IMR-90 (cell line): ENCODE results near the gene ACACA. TPM values are rescaled to one million over a fixed set of nuclear protein-coding genes. Genes with fewer than 3 reads are reported as not detected.

ENCODE experiments used
- ATAC-seq: fragments of 200-7000 bp; cut with Tn5 transposase; 2 replicates; pipeline ENCODE4 v1.9.1; 2020; ENCODE audit warnings: low read depth, mild to moderate bottlenecking, moderate library complexity
- BruUV-seq: library from RNA; stranded (reverse); fragments of 400-500 nt; replicated peaks from 2 replicates; lab custom pipeline; 2021; lab: Mats Ljungman, UMichigan
- CTCF ChIA-PET: fragments of 300-600 bp; formaldehyde crosslinking; extraction: SDS; loops from one replicate; lab custom pipeline; 2021; ENCODE audit warnings: antibody characterized with exemption; lab: Yijun Ruan, JAX
- POLR2A ChIA-PET: fragments of 300-600 bp; sonication (Branson Sonifier 250); formaldehyde crosslinking; loops from one replicate; lab custom pipeline; 2022; ENCODE audit warnings: antibody characterized with exemption; ENCODE audit not compliant: unreplicated experiment; lab: Charles Lee
- DNase-seq: peaks from one replicate; pipeline ENCODE4 v3.0.0; 2013
- H2AFZ ChIP-seq: replicated peaks from 2 replicates; pipeline ENCODE3; 2013; ENCODE audit warnings: low read length, mild to moderate bottlenecking; ENCODE audit not compliant: poor library complexity
- H2AK5ac ChIP-seq: 2 replicates; pipeline ENCODE4 v1.6.1; 2013; ENCODE audit warnings: low read depth, low read length, inconsistent platforms
- H2AK9ac ChIP-seq: replicated peaks from 2 replicates; pipeline ENCODE3; 2013; ENCODE audit warnings: mild to moderate bottlenecking, low read depth, low read length, moderate library complexity; ENCODE audit not compliant: poor library complexity
- H2BK120ac ChIP-seq: 2 replicates; pipeline ENCODE4 v1.6.1; 2013; ENCODE audit warnings: low read depth, low read length, inconsistent platforms
- H2BK15ac ChIP-seq: 3 replicates; pipeline ENCODE4 v1.6.1; 2013; ENCODE audit warnings: low read depth, low read length, inconsistent platforms
- H2BK20ac ChIP-seq: 2 replicates; pipeline ENCODE4 v1.6.1; 2013; ENCODE audit warnings: low read depth, mild to moderate bottlenecking, inconsistent platforms, low read length, moderate library complexity
- H2BK5ac ChIP-seq: 2 replicates; pipeline ENCODE4 v1.6.1; 2013; ENCODE audit warnings: mild to moderate bottlenecking, low read depth, low read length, inconsistent platforms; ENCODE audit not compliant: poor library complexity, severe bottlenecking
- H3K14ac ChIP-seq: replicated peaks from 2 replicates; pipeline ENCODE4 v1.6.1; 2013; ENCODE audit warnings: low read depth, low read length, inconsistent platforms
- H3K18ac ChIP-seq: 2 replicates; pipeline ENCODE4 v1.6.1; 2013; ENCODE audit warnings: low read depth, low read length, control low read depth
- H3K23ac ChIP-seq: 2 replicates; pipeline ENCODE4 v1.6.1; 2013; ENCODE audit warnings: low read depth, low read length, inconsistent platforms
- H3K27ac ChIP-seq: 2 replicates; pipeline ENCODE4 v1.5.1; 2013; ENCODE audit warnings: mild to moderate bottlenecking, control low read depth, low read length; ENCODE audit not compliant: insufficient read depth
- H3K27me3 ChIP-seq: 2 replicates; pipeline ENCODE4 v1.6.1; 2013; ENCODE audit warnings: low read length; ENCODE audit not compliant: control insufficient read depth, insufficient read depth
- H3K36me3 ChIP-seq: 2 replicates; pipeline ENCODE4 v1.6.1; 2013; ENCODE audit warnings: low read length, mixed read lengths; ENCODE audit not compliant: control insufficient read depth, insufficient read depth
- H3K4ac ChIP-seq: 2 replicates; pipeline ENCODE4 v1.6.1; 2013; ENCODE audit warnings: low read depth, low read length, inconsistent platforms
- H3K4me1 ChIP-seq: 2 replicates; pipeline ENCODE4 v1.6.1; 2013; ENCODE audit warnings: low read length, mixed read lengths; ENCODE audit not compliant: control insufficient read depth, insufficient read depth
- H3K4me2 ChIP-seq: 2 replicates; pipeline ENCODE4 v1.6.1; 2013; ENCODE audit warnings: low read depth, mild to moderate bottlenecking, control low read depth, low read length, moderate library complexity
- H3K4me3 ChIP-seq: 2 replicates; pipeline ENCODE4 v1.5.1; 2013; ENCODE audit warnings: low read depth, mild to moderate bottlenecking, control low read depth, low read length, moderate library complexity; ENCODE audit not compliant: insufficient read depth
- H3K56ac ChIP-seq: 2 replicates; pipeline ENCODE4 v1.6.1; 2013; ENCODE audit warnings: low read length, inconsistent platforms; ENCODE audit not compliant: insufficient read depth; ENCODE audit errors: extremely low read depth
- H3K79me1 ChIP-seq, 2 experiments: 2 replicates each; pipeline ENCODE4 v1.6.1; 2013; ENCODE audit warnings: low read length in 2 of 2, inconsistent platforms in 1 of 2, low read depth in 1 of 2
- H3K9ac ChIP-seq: 2 replicates; pipeline ENCODE4 v1.6.1; 2013; ENCODE audit warnings: low read depth, low read length, control low read depth
- H3K9me1 ChIP-seq: 2 replicates; pipeline ENCODE4 v1.6.1; 2013; ENCODE audit warnings: low read length, inconsistent platforms; ENCODE audit not compliant: insufficient read depth
- H3K9me3 ChIP-seq: 2 replicates; pipeline ENCODE4 v1.6.1; 2013; ENCODE audit warnings: low read length; ENCODE audit not compliant: control insufficient read depth, insufficient read depth
- H4K20me1 ChIP-seq: 2 replicates; pipeline ENCODE4 v1.6.1; 2013; ENCODE audit warnings: low read length, inconsistent platforms; ENCODE audit not compliant: insufficient read depth
- H4K5ac ChIP-seq: 2 replicates; pipeline ENCODE4 v1.6.1; 2013; ENCODE audit warnings: mild to moderate bottlenecking, low read depth, low read length, control low read depth
- H4K8ac ChIP-seq, 2 experiments: 2 replicates each; pipeline ENCODE4 v1.6.1; 2013; ENCODE audit warnings: low read depth in 2 of 2, low read length in 2 of 2, control low read depth in 1 of 2, inconsistent platforms in 1 of 2
- H4K91ac ChIP-seq: 2 replicates; pipeline ENCODE4 v1.6.1; 2013; ENCODE audit warnings: low read depth, low read length, inconsistent platforms; ENCODE audit not compliant: insufficient read depth
- BHLHE40 ChIP-seq: fragments of 150-350 bp; IDR thresholded peaks from 2 replicates; pipeline ENCODE4 v1.6.1; 2016; ENCODE audit warnings: mild to moderate bottlenecking, low read depth, low read length
- NFE2L2 ChIP-seq: fragments of 150-350 bp; IDR thresholded peaks from 2 replicates; pipeline ENCODE4 v1.6.1; 2016; ENCODE audit warnings: low read depth, mild to moderate bottlenecking, low read length
- RFX5 ChIP-seq: IDR thresholded peaks from 2 replicates; pipeline ENCODE4 v1.8.0; 2012; ENCODE audit warnings: low read depth, mild to moderate bottlenecking, low read length, moderate library complexity
- WGBS, 2 experiments: methylation state at CpG; one replicate each; pipeline versions ENCODE4 v1.1.5 to v1.1.7; 2013; ENCODE audit warnings: missing lambda C conversion rate in 2 of 2; ENCODE audit not compliant: insufficient read length in 1 of 2; ENCODE audit errors: extremely low coverage in 2 of 2; 5-methylcytosine and 5-hydroxymethylcytosine counted together
- dilution Hi-C: fragments of 300-500 bp; cut with HindIII; formaldehyde crosslinking; loops from one replicate; pipeline ENCODE4 v1.14.3; 2018; ENCODE audit warnings: low sequenced_read_pairs; ENCODE audit not compliant: unreplicated experiment
- in situ Hi-C: fragments of 300-500 bp; cut with MboI; formaldehyde crosslinking; loops from 3 replicates; pipeline ENCODE4 v1.14.3; 2019; ENCODE audit warnings: low sequenced_read_pairs, inconsistent platforms, mixed read lengths
- intact Hi-C: fragments of 100-400 bp; cut with micrococcal nuclease; formaldehyde crosslinking; loops from 2 replicates; pipeline ENCODE4 v1.10.0; 2022
- polyA plus RNA-seq, 3 experiments: library from polyadenylated mRNA; depleted of rRNA; stranded (reverse); fragments of >200 nt; gene quantifications; 2 replicates each; pipeline ENCODE4 v1.2.3, GENCODE V29; 2012; ENCODE audit warnings: low replicate concordance in 1 of 3
- total RNA-seq: library from RNA; depleted of rRNA; stranded (reverse); fragments of >200 nt; gene quantifications from 2 replicates; pipeline ENCODE4 v1.2.3, GENCODE V29; 2012

ACACA gene
- total and polyA plus RNA-seq, 2 of the 4 experiments (the other 2 are of a cell fraction) = 21.3 to 39.1 TPM

- H4K8ac ChIP-seq = no peak overlapping the region
- no peak overlapping the region for H3K4ac ChIP-seq
- no peaks in the 10 kb centered on the region for H4K20me1 ChIP-seq
- no peak overlapping the region for H3K14ac ChIP-seq
- no peak overlapping the region for H3K4me3 ChIP-seq
- ATAC-seq (no peak), DNase-seq (no peak)
- H2AK5ac ChIP-seq = no peak overlapping the region
- TF ChIP-seq BHLHE40 (no peak), NFE2L2 (no peak), RFX5 (no peak)
- no peaks in the 10 kb centered on the region for H3K9me3 ChIP-seq
- H3K9me1 ChIP-seq = no peaks in the 10 kb centered on the region; the same call in 1 of the 2 replicates
- 100% methylated on average over 1 of the region's 1 CpG; no CpG with 5 or more reads in 1 of the 2 experiments for WGBS, 2 experiments
- no peak overlapping the region for H2AFZ ChIP-seq
- no peak overlapping the region for H2BK15ac ChIP-seq
- in situ Hi-C loops = no loop called here
- H4K91ac ChIP-seq = no peak overlapping the region
- H2BK120ac ChIP-seq = no peak overlapping the region
- no peaks in the 10 kb centered on the region for H3K36me3 ChIP-seq
- intact Hi-C loops = no loop called here
- no peaks in the 10 kb centered on the region for H3K27me3 ChIP-seq
- no peak overlapping the region for H3K23ac ChIP-seq
- dilution Hi-C loops = no loop called here
- ChIA-PET CTCF (no interaction called here), POLR2A (no interaction called here)
- no TSS peak for BruUV-seq
- no peak overlapping the region for H2BK20ac ChIP-seq
- H3K4me1 ChIP-seq = no peaks in the 10 kb centered on the region
- no peak overlapping the region for H3K56ac ChIP-seq
- no peak overlapping the region for H2BK5ac ChIP-seq
- H2AK9ac ChIP-seq = no peak overlapping the region
- H3K4me2 ChIP-seq = no peak overlapping the region
- H4K5ac ChIP-seq = no peak overlapping the region
- H3K27ac ChIP-seq = no peak overlapping the region
- no peak overlapping the region for H3K9ac ChIP-seq
- H3K18ac ChIP-seq = no peak overlapping the region
- H3K79me1 ChIP-seq = peaks cover 4 to 24% of the 10 kb centered on the region in 2 experiments; a peak in 3 of 4 replicates
These were observed 95.7 kb downstream of the ACACA start for GRCh38 chr17:37310940-37311339.
